Heart right ventricle (tissue), 16 donors: Measurements from ENCODE around the gene KMT2E. TPM values are rescaled to one million over a fixed set of nuclear protein-coding genes. Genes with fewer than 3 reads are reported as not detected.

Source experiments
- ATAC-seq, 8 donors: fragments of 200-7000 bp; cut with Tn5 transposase; one replicate each; pipeline ENCODE4 v1.9.1; 2020; ENCODE audit warnings: mild to moderate bottlenecking in 8 of 8, moderate library complexity in 8 of 8, moderate number of reproducible peaks in 1 of 8
- DNase-seq, 2 donors: peaks; one replicate each; pipeline ENCODE4 v3.0.0-alpha.2; 2020
- H3K27ac ChIP-seq, 10 donors: fragments of 200-600 bp; sonication (generic) in 2 of 10; one replicate each; pipeline versions ENCODE4 v1.5.0 to v1.8.0; 2020 to 2022; ENCODE audit warnings: mild to moderate bottlenecking in 3 of 10
- H3K27me3 ChIP-seq, 7 donors: fragments of 200-600 bp; one replicate each; pipeline ENCODE4 v1.8.0; 2021 to 2022; ENCODE audit warnings: mild to moderate bottlenecking in 2 of 7
- H3K36me3 ChIP-seq, 9 donors: fragments of 200-600 bp; sonication (generic) in 1 of 9; one replicate each; pipeline versions ENCODE4 v1.5.0 to v1.8.0; 2020 to 2022; ENCODE audit warnings: mild to moderate bottlenecking in 2 of 9
- H3K4me1 ChIP-seq, 9 donors: fragments of 200-600 bp; sonication (generic) in 1 of 9; one replicate each; pipeline versions ENCODE4 v1.5.0 to v1.8.0; 2020 to 2022; ENCODE audit warnings: mild to moderate bottlenecking in 4 of 9
- H3K4me3 ChIP-seq, 10 donors: fragments of 200-600 bp; sonication (generic) in 2 of 10; one replicate each; pipeline versions ENCODE4 v1.5.0 to v1.8.0; 2020 to 2022; ENCODE audit warnings: mild to moderate bottlenecking in 7 of 10, moderate library complexity in 2 of 10
- H3K9me3 ChIP-seq, 11 donors: fragments of 200-600 bp in 10 of 11; sonication (generic) in 2 of 11; one replicate each; pipeline versions ENCODE4 v1.5.0 to v1.8.0; 2013 to 2022; ENCODE audit warnings: mild to moderate bottlenecking in 2 of 11, control low read depth in 1 of 11, moderate library complexity in 1 of 11
- CTCF ChIP-seq, 9 donors: fragments of 200-600 bp; sonication (generic) in 2 of 9; IDR thresholded peaks; one replicate each; pipeline versions ENCODE4 v1.5.0 to v1.8.0; 2021 to 2022; ENCODE audit warnings: antibody characterized with exemption in 9 of 9, mild to moderate bottlenecking in 5 of 9, moderate library complexity in 1 of 9
- WGBS, 2 donors: extraction: QIAGEN DNeasy Blood & Tissue Kit; methylation state at CpG; one replicate each; pipeline ENCODE4 v1.1.7; 2013; ENCODE audit warnings: inconsistent platforms in 1 of 2; 5-methylcytosine and 5-hydroxymethylcytosine counted together
- intact Hi-C, 10 donors: fragments of 100-400 bp; cut with DNase I; formaldehyde crosslinking; loops; one replicate each; pipeline versions ENCODE4 v1.11.1 to v1.14.2; 2022
- long read RNA-seq, 3 donors: library from polyadenylated mRNA; unstranded; transcript quantifications; one replicate each; pipeline ENCODE4 v2.0.0, GENCODE V29; 2020 to 2021
- polyA plus RNA-seq, 2 donors: library from polyadenylated mRNA; stranded (reverse); fragments of 200-250 nt; gene quantifications; one replicate each; pipeline ENCODE4 v1.2.3, GENCODE V29; 2013
- total RNA-seq, 10 donors: library from RNA; stranded (reverse); fragmentation: NEBNext Ultra II Directional in 3 of 10; extraction: Animal tissue kit (Norgen Biotek cat#: 25700) in 3 of 10; gene quantifications; one replicate each; pipeline versions ENCODE4 v1.2.1 to v1.2.4, GENCODE V29; 2021 to 2023
- donor health status: Arrhythmogenic right ventricular cardiomyopathy.
- donor health status: ischemic (EF 13 %, LVEDD 7.1; RV severe dilation, severe dysfunction).
- donor health status: healthy with polysubstance abuse.
- donor health status: DM: no; HTN: yes; CAD: no.
- donor health status: DM: no; HTN: no; CAD: no.
- donor health status: ischemic (EF 25% LVEDD 6.9; RV normal size, moderate dysfunction).
- donor health status: ischemic (EF 25% LVEDD 5.7; RV mildly dilated, moderate dysfunction).
- donor health status: healthy.
- donor health status: DM: yes; HTN: yes; CAD: no.
- donor health status: Ischemic cardiomyopathy.
- donor health status: ischemic (EF 35%, LVEDD 5.7; RV mildly dilated, moderate dysfunction).
- donor health status: nonischemic (EF 11% LVEDD 7.7; RV severe dilation, severe dysfunction).
- donor health status: DM: yes; HTN: yes; CAD: no.
- donor health status: PGD.
- donor health status: ischemic (EF 29% LVEDD 5.4; RV normal size, mild dysfunction).
- donor health status: nonischemic (EF 23%, LVEDD 6.1; RV moderate dilation, normal function).

The KMT2E gene
- 10 to 100 TPM; 41.1 to 53.3 (median 47.5) TPM for total RNA-seq
- 10 to 100 TPM in 1 of 2 donors, 1 to 10 TPM in 1; 9.4 to 25.2 TPM for polyA plus RNA-seq
- long read RNA-seq, donor 1, partial matches to known transcripts = 14 of 48 reads
- long read RNA-seq, donor 1, other reads (novel, unspliced or antisense) = 32 of 48 reads
- long read RNA-seq, donor 2, partial matches to known transcripts = 13 of 47 reads
- long read RNA-seq, donor 2, other reads (novel, unspliced or antisense) = 31 of 47 reads
- long read RNA-seq, donor 3, partial matches to known transcripts = 52 of 86 reads
- long read RNA-seq, donor 3, other reads (novel, unspliced or antisense) = 30 of 86 reads

GRCh38 chr7:105013816-105014692 lies at the start of gene KMT2E:
Gene KMT2E, plus strand, starts transcription at chr7:105014205. Its CDS starts 26,748 bp downstream, at chr7:105040953.
- intact Hi-C loops = loop anchor here in 6 of 10 donors (1.0 to 10.0 kb wide), 7 partner anchors 29 to 69 kb away; no protein-coding TSS in a partner anchor
- DNase-seq = peak; percentile 91 to 92
- TF ChIP-seq CTCF (IDR thresholded peaks at IDR 0.05) = peak in 1 of 9 donors; percentile 7
- H3K4me3 ChIP-seq = peak within 1 kb of the TSS; percentile 64 to 92 (median 82)
- peaks cover 0 to 51% (median 45%) of the 10 kb centered on the region in 9 donors for H3K4me1 ChIP-seq
- peaks cover 0 to 8% (median 0%) of the 10 kb centered on the region in 9 donors for H3K36me3 ChIP-seq
- H3K27ac ChIP-seq = peak within 1 kb of the TSS; percentile 93 to 100 (median 100)
- H3K27me3 ChIP-seq = no peaks in the 10 kb centered on the region
- WGBS, 2 donors = 0 to 1% methylated on average over 58 to 69 of the region's 69 CpGs
- ATAC-seq = peak; percentile 64 to 82 (median 73)
- H3K9me3 ChIP-seq = no peaks in the 10 kb centered on the region

- 67 to 69% methylated on average over 6 of the region's 6 CpGs for WGBS, 2 donors
- no peaks in the 10 kb centered on the region for H3K36me3 ChIP-seq
- H3K4me3 ChIP-seq = no peak overlapping the region
- peak overlapping the region in 7 of 10 donors; percentile 27 to 79 (median 52) for H3K27ac ChIP-seq
- peaks cover 4 to 72% (median 45%) of the 10 kb centered on the region in 9 donors for H3K4me1 ChIP-seq
- no peak for ATAC-seq
- intact Hi-C loops = no loop called here
- DNase-seq = no peak
- no peaks in the 10 kb centered on the region for H3K27me3 ChIP-seq
- no peak for TF ChIP-seq CTCF (IDR thresholded peaks at IDR 0.05)
- H3K9me3 ChIP-seq = no peaks in the 10 kb centered on the region
These were observed 49.3 kb upstream of the KMT2E start for GRCh38 chr7:104964626-104965236.

- Histone ChIP-seq H3K4me1 (peaks cover 4 to 66% (median 38%) of the 10 kb centered on the region in 9 donors), H3K4me3 (no peak overlapping the region), H3K36me3 (no peaks in the 10 kb centered on the region), H3K27me3 (no peaks in the 10 kb centered on the region), H3K27ac (no peak overlapping the region), H3K9me3 (no peaks in the 10 kb centered on the region)
- no peak for TF ChIP-seq CTCF (IDR thresholded peaks at IDR 0.05)
- ATAC-seq (no peak), DNase-seq (no peak)
- WGBS, 2 donors = 94 to 97% methylated on average over 2 of the region's 2 CpGs
- intact Hi-C loops = no loop called here
These were observed 48.0 kb upstream of the KMT2E start for GRCh38 chr7:104966022-104966421.

- H3K4me1 ChIP-seq = peaks cover 4 to 67% (median 39%) of the 10 kb centered on the region in 9 donors
- H3K27ac ChIP-seq = peak overlapping the region in 2 of 10 donors; percentile 9 to 35
- TF ChIP-seq CTCF (IDR thresholded peaks at IDR 0.05) = no peak
- no peak overlapping the region for H3K4me3 ChIP-seq
- no peaks in the 10 kb centered on the region for H3K27me3 ChIP-seq
- WGBS, 2 donors = 94 to 97% methylated on average over 2 of the region's 2 CpGs
- DNase-seq (no peak), ATAC-seq (peak in 1 of 8 donors; percentile 48)
- H3K36me3 ChIP-seq = no peaks in the 10 kb centered on the region
- intact Hi-C loops = no loop called here
- no peaks in the 10 kb centered on the region for H3K9me3 ChIP-seq
These were observed 46.9 kb upstream of the KMT2E start for GRCh38 chr7:104967088-104967487.
